Activated T-helper 2 cell treated with anti-CD3 and anti-CD28 coated beads, Interferon-gamma antibody, Interleukin-2, Interleukin-4, amounts not matched to agents 10 μg/mL and 5 μg/mL and 100 μg/mL, durations not matched to agents 14 hours and 24 hours and 36 hours (primary cell): ENCODE measurements around the gene GOLPH3. TPM values are rescaled to one million over a fixed set of nuclear protein-coding genes. Genes with fewer than 3 reads are reported as not detected.

Experiments
- DNase-seq: peaks from one replicate; pipeline ENCODE4 v3.0.0; 2021; ENCODE audit warnings: low spot score
- H3K27ac Mint-ChIP-seq: one replicate; pipeline ENCODE4 v1.8.0; 2021; ENCODE audit warnings: mixed read lengths
- H3K27me3 Mint-ChIP-seq: one replicate; pipeline ENCODE4 v1.8.0; 2021; ENCODE audit warnings: low read depth, mixed read lengths
- H3K36me3 Mint-ChIP-seq: one replicate; pipeline ENCODE4 v1.8.0; 2021; ENCODE audit warnings: low read depth, mixed read lengths
- H3K4me1 Mint-ChIP-seq: one replicate; pipeline ENCODE4 v1.8.0; 2021; ENCODE audit warnings: low read depth, mixed read lengths
- H3K4me3 Mint-ChIP-seq: one replicate; pipeline ENCODE4 v1.8.0; 2021; ENCODE audit warnings: low read depth, mild to moderate bottlenecking, moderate library complexity, mixed read lengths
- H3K9me3 Mint-ChIP-seq: one replicate; pipeline ENCODE4 v1.8.0; 2021; ENCODE audit warnings: mixed read lengths
- intact Hi-C: fragments of 100-400 bp; cut with micrococcal nuclease; formaldehyde crosslinking; loops from one replicate; pipeline ENCODE4 v1.15.1; 2023
- total RNA-seq: library from RNA; stranded (reverse); gene quantifications from 2 replicates; pipeline ENCODE4 v1.2.3, GENCODE V29; 2022

Gene GOLPH3
- total RNA-seq, 1 donor from 2014 or later: 80.1 TPM

GRCh38 chr5:32163053-32163452 is 11.1 kb downstream of the GOLPH3 start:
- H3K9me3 Mint-ChIP-seq: no peaks in the 10 kb centered on the region
- intact Hi-C loops: no loop called here

DNA sequence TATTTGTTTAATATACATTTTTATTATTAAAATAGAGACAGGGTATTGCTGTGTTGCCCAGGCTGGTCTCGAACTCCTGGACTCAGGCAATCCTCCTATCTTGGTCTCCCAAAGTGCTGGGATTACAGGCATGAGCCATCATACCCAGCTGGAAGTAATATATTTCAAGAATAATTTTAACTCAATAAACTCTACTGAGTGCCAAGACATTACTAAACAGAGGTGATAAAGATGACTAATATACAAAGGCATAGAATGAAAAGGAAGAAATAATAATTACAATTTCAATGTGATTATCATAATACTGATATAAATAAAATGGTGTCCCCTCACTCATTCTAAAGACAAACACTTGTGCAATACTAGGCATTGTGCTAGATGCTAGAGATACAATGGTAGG is 13.9 kb downstream of the GOLPH3 start:
- Mint-ChIP-seq H3K36me3 (peaks cover 22% of the 10 kb centered on the region), H3K4me3 (no peak overlapping the region), H3K27me3 (no peaks in the 10 kb centered on the region), H3K27ac (no peak overlapping the region), H3K9me3 (no peaks in the 10 kb centered on the region), H3K4me1 (peaks cover 9% of the 10 kb centered on the region)
- intact Hi-C loops: no loop called here
- DNase-seq: no peak

More at GRCh38 chr5:32163053-32163452, 11.1 kb downstream of the GOLPH3 start:
- no peak overlapping the region for H3K4me3 Mint-ChIP-seq
- H3K27me3 Mint-ChIP-seq: no peaks in the 10 kb centered on the region
- peaks cover 14% of the 10 kb centered on the region for H3K4me1 Mint-ChIP-seq
- no peak for DNase-seq
- H3K36me3 Mint-ChIP-seq: peaks cover 42% of the 10 kb centered on the region
- H3K27ac Mint-ChIP-seq: no peak overlapping the region

GRCh38 chr5:32159328-32160072 is 14.6 kb downstream of the GOLPH3 start:
- Mint-ChIP-seq H3K36me3 (peaks cover 21% of the 10 kb centered on the region), H3K27ac (no peak overlapping the region), H3K9me3 (no peaks in the 10 kb centered on the region), H3K4me3 (no peak overlapping the region), H3K4me1 (peaks cover 10% of the 10 kb centered on the region), H3K27me3 (no peaks in the 10 kb centered on the region)
- DNase-seq: no peak
- intact Hi-C loops: loop anchor here (2.0 kb wide), 1 partner anchor 21 kb away; no protein-coding TSS in a partner anchor

GRCh38 chr5:32158679-32158975 is 15.5 kb downstream of the GOLPH3 start:
- Mint-ChIP-seq H3K27me3 (no peaks in the 10 kb centered on the region), H3K4me3 (no peak overlapping the region), H3K9me3 (no peaks in the 10 kb centered on the region), H3K4me1 (peaks cover 12% of the 10 kb centered on the region), H3K27ac (no peak overlapping the region), H3K36me3 (peaks cover 19% of the 10 kb centered on the region)
- intact Hi-C loops: loop anchor here (2.0 kb wide), 1 partner anchor 20 kb away; no protein-coding TSS in a partner anchor
- DNase-seq: no peak

DNA sequence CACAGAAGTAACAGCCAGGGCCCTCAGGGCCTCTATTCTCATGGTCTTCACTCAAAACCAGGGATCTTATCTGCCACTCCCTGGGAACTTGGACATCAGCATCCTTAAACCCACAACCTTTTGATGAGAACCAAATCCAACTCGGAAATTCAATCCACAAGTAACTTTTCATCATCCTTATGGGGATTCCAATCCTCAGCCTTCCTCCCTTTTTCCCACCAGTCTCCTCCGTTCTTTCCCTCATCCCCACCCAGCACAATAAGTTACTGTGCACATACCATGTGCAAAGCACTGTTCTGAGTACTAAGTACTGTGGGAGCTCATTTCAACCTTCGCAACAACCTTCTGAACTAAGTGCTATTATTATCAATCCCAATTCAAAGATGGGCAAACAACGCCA is 17.0 kb downstream of the GOLPH3 start:
- Mint-ChIP-seq H3K4me3 (no peak overlapping the region), H3K36me3 (peaks cover 26% of the 10 kb centered on the region), H3K9me3 (no peaks in the 10 kb centered on the region), H3K4me1 (peaks cover 18% of the 10 kb centered on the region), H3K27ac (no peak overlapping the region), H3K27me3 (no peaks in the 10 kb centered on the region)
- DNase-seq: no peak
- intact Hi-C loops: no loop called here

- intact Hi-C loops: no loop called here
- Mint-ChIP-seq H3K4me1 (peaks cover 20% of the 10 kb centered on the region), H3K27me3 (no peaks in the 10 kb centered on the region), H3K36me3 (peaks cover 30% of the 10 kb centered on the region), H3K27ac (no peak overlapping the region), H3K9me3 (peaks cover 2% of the 10 kb centered on the region), H3K4me3 (no peak overlapping the region)
- no peak for DNase-seq
Observed at GRCh38 chr5:32156635-32157034, 17.5 kb downstream of the GOLPH3 start.

DNA sequence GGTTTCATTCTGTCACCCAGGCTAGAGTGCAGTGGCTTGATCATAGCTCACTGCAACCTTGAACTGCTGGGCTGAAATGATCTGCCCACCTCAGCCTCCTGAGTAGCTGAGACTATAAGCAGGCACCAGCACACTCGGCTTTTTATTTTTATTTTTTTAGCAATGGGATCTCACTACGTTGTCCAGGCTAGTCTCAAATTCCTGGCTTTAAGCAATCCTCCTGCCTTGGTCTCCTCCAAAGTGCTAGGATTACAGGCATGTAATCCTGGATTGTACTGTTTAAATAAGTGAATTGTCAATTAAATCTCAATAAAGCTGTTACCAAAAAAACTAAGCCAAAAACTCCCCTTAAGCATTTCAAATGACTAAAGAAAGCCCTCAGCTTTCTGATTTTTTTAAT is 18.9 kb downstream of the GOLPH3 start:
- Mint-ChIP-seq H3K9me3 (peaks cover 3% of the 10 kb centered on the region), H3K4me1 (peaks cover 21% of the 10 kb centered on the region), H3K4me3 (no peak overlapping the region), H3K36me3 (peaks cover 25% of the 10 kb centered on the region), H3K27ac (no peak overlapping the region), H3K27me3 (no peaks in the 10 kb centered on the region)
- intact Hi-C loops: no loop called here
- DNase-seq: no peak

GRCh38 chr5:32153723-32154122 is 20.4 kb downstream of the GOLPH3 start:
- Mint-ChIP-seq H3K36me3 (peaks cover 34% of the 10 kb centered on the region), H3K27ac (no peak overlapping the region), H3K4me1 (peaks cover 29% of the 10 kb centered on the region), H3K9me3 (peaks cover 3% of the 10 kb centered on the region), H3K27me3 (no peaks in the 10 kb centered on the region), H3K4me3 (no peak overlapping the region)
- DNase-seq: no peak
- intact Hi-C loops: no loop called here

DNA sequence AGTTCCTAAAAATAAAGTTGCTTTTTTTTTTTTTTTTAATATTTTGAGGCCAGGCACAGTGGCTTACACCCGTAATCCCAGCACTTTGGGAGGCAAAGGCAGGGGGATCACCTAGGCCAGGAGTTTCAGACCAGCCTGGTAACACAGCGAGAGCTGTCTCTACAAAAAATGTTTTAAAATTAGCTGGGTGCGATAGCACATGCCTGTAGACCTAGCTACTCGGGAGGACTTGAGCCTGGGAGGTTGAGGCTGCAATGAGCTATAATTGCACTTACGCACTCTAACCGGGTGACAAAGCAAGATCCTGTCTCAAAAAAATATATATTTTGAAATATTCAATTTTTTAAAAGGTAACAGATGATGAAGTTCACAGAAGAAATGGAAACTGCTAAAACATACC is 22.9 kb downstream of the GOLPH3 start:
- no peak for DNase-seq
- H3K4me1 Mint-ChIP-seq: peaks cover 36% of the 10 kb centered on the region
- intact Hi-C loops: no loop called here
- no peak overlapping the region for H3K4me3 Mint-ChIP-seq
- H3K9me3 Mint-ChIP-seq: peaks cover 3% of the 10 kb centered on the region
- peaks cover 40% of the 10 kb centered on the region for H3K36me3 Mint-ChIP-seq
- no peaks in the 10 kb centered on the region for H3K27me3 Mint-ChIP-seq
- H3K27ac Mint-ChIP-seq: no peak overlapping the region

DNA sequence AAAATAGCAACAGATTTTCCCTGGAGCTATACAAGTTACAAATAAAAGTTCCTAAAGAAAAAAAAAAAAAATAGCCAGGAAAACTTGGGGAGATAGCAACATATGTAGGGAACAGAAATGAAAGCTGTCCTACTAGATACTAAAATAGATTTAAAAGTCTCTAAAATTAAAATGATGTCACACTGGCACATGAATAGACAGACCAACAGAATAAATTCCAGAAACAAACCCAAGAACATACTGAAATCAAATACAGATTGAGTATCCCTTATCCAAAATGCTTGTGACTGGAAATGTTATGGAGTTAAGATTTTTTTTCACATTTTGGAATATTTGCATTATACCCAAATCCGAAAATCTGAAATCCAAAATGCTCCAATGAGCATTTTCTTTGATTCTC is 23.8 kb downstream of the GOLPH3 start:
- Mint-ChIP-seq H3K36me3 (peaks cover 45% of the 10 kb centered on the region), H3K4me3 (no peak overlapping the region), H3K4me1 (peaks cover 38% of the 10 kb centered on the region), H3K9me3 (peaks cover 3% of the 10 kb centered on the region), H3K27ac (no peak overlapping the region), H3K27me3 (no peaks in the 10 kb centered on the region)
- DNase-seq: no peak
- intact Hi-C loops: no loop called here

DNA sequence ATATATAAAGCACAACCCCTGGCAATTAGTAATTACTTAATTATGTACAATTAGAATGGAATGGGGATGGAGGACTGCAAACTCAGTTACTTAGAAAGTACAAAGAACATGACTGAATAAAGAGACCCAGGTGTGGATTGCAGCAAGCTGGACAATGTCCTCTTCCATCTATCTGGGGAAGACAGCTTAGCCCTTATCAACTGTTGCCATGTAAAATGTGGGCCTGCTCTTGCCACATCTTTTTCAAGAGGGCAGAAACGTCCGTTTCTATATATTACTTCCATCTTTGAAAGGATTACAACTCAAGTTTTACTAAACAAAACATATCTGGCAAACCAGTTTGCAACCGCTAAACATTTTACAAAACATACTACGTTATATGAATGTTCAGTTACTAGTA is 26.2 kb downstream of the GOLPH3 start:
- H3K9me3 Mint-ChIP-seq: peaks cover 3% of the 10 kb centered on the region
- no peak for DNase-seq
- no peaks in the 10 kb centered on the region for H3K27me3 Mint-ChIP-seq
- intact Hi-C loops: no loop called here
- no peak overlapping the region for H3K4me3 Mint-ChIP-seq
- H3K4me1 Mint-ChIP-seq: peaks cover 29% of the 10 kb centered on the region
- no peak overlapping the region for H3K27ac Mint-ChIP-seq
- H3K36me3 Mint-ChIP-seq: peaks cover 57% of the 10 kb centered on the region

- peaks cover 27% of the 10 kb centered on the region for H3K4me1 Mint-ChIP-seq
- H3K4me3 Mint-ChIP-seq: no peak overlapping the region
- peaks cover 55% of the 10 kb centered on the region for H3K36me3 Mint-ChIP-seq
- H3K9me3 Mint-ChIP-seq: peaks cover 3% of the 10 kb centered on the region
- H3K27ac Mint-ChIP-seq: peak overlapping the region; percentile 9
- intact Hi-C loops: no loop called here
- no peak for DNase-seq
- H3K27me3 Mint-ChIP-seq: no peaks in the 10 kb centered on the region
Observed at GRCh38 chr5:32147236-32147635, 26.9 kb downstream of the GOLPH3 start.

- no peak overlapping the region for H3K27ac Mint-ChIP-seq
- no peaks in the 10 kb centered on the region for H3K9me3 Mint-ChIP-seq
- H3K4me1 Mint-ChIP-seq: peaks cover 27% of the 10 kb centered on the region
- DNase-seq: no peak
- no peaks in the 10 kb centered on the region for H3K27me3 Mint-ChIP-seq
- intact Hi-C loops: no loop called here
- H3K36me3 Mint-ChIP-seq: peaks cover 57% of the 10 kb centered on the region
- H3K4me3 Mint-ChIP-seq: no peak overlapping the region
Observed at GRCh38 chr5:32145378-32145777, 28.7 kb downstream of the GOLPH3 start.
